ENCODE measurements around the gene TRIOBP. TPM values are rescaled to one million over a fixed set of nuclear protein-coding genes. Genes with fewer than 3 reads are reported as not detected.
"Not testable (repeated sequence)": the region's sequence is repeated elsewhere in the genome, so short reads cannot be mapped to it uniquely, and the experiment has no call there.

Gene TRIOBP
- total and polyA plus RNA-seq, 2 of the 13 experiments (the other 11 are each of a cell fraction or from before 2014, with no cell fraction given) = 6.1 to 15.4 TPM

DNA sequence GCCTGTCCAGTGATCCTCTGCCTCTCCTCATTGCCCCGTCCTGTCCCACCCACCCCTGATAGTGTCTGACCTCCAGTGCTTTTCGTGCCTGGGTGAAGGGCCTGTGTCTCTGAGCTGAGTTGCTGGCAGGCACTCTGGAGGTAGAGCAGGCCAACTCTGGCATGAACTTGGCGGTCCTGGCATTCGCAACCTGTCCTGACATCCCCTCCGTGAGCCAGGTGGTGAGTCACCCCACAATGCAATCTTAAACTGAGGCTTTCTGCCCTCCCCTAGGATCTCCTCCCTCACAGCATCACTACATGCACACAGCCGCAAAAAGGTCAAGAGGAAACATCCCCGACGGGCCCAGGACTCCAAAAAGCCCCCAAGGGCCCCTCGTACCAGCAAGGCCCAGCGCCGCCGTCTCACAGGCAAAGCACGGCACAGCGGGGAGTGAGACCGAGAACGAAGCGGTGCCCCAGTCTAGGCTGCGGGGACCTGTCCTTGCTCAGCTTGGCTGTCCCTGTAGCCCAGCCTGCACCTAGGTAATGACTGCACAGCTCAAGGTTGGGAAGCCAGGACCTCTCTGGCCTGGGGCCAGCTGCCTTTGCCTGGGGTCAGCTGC lies 5.8 kb upstream of the TRIOBP start:
- DNase-seq (ENCODE audit: low spot score) = no peak
- peaks cover 7% of the 10 kb centered on the region for H3K4me1 ChIP-seq (ENCODE audit: insufficient read depth, low read length)
- no peak for FAIRE-seq
- WGBS (ENCODE audit: low lambda C conversion rate) = 100% methylated on average over 9 of the region's 18 CpGs
- H3K79me2 ChIP-seq (ENCODE audit: insufficient read depth, low read length) = peaks cover 12% of the 10 kb centered on the region
- peaks cover 14 to 38% of the 10 kb centered on the region in 2 experiments; a peak in 4 of 5 replicates for H3K36me3 ChIP-seq (replicated peaks in 1 of 2; ENCODE audit: control insufficient read depth in 1 of 2, insufficient read depth in 2 of 2, low read length in 2 of 2)
- H4K20me1 ChIP-seq (ENCODE audit: insufficient read depth, low read length) = no peaks in the 10 kb centered on the region
- H3K27me3 ChIP-seq (ENCODE audit: control insufficient read depth in 1 of 2, insufficient read depth in 2 of 2, low read length in 2 of 2) = no peaks in the 10 kb centered on the region
- ChIA-PET POLR2A (no interaction called here), CTCF (ENCODE audit: low intra/inter-chr PET ratio, low total read pairs) (no interaction called here)
- H3K4me3 ChIP-seq (replicated peaks in 1 of 3; ENCODE audit: insufficient read depth in 1 of 3, low read depth in 2 of 3, low read length in 3 of 3) = no peak overlapping the region
- BruUV-seq (replicated peaks) = no TSS peak
- H3K9me3 ChIP-seq (ENCODE audit: low read length) = no peaks in the 10 kb centered on the region
- TF ChIP-seq ZNF768 (CRISPR knock-in tag; IDR thresholded peaks at IDR 0.05) (0 out of 2 replicates have a peak, but pooled peaks have one; percentile 9), KMT2A (CRISPR knock-in tag; IDR thresholded peaks at IDR 0.05) (no peak)
- no peak overlapping the region for H3K4me2 ChIP-seq (ENCODE audit: low read depth, low read length)
- no peak overlapping the region for H3K27ac ChIP-seq (ENCODE audit: extremely low read length, insufficient read depth, low read length)
- ATAC-seq = no peak
- intact Hi-C loops (cut with micrococcal nuclease; ENCODE audit: unreplicated experiment) = no loop called here
- in situ Hi-C loops (cut with HindIII; ENCODE audit: extremely low pct_ligation_motif_present, low pct_unique_long_range_greater_than_20kb) = no loop called here
- no peak overlapping the region for H3K9ac ChIP-seq (ENCODE audit: insufficient read depth, low read depth, low read length)
- H2AFZ ChIP-seq (ENCODE audit: low read length) = no peak overlapping the region

DNA sequence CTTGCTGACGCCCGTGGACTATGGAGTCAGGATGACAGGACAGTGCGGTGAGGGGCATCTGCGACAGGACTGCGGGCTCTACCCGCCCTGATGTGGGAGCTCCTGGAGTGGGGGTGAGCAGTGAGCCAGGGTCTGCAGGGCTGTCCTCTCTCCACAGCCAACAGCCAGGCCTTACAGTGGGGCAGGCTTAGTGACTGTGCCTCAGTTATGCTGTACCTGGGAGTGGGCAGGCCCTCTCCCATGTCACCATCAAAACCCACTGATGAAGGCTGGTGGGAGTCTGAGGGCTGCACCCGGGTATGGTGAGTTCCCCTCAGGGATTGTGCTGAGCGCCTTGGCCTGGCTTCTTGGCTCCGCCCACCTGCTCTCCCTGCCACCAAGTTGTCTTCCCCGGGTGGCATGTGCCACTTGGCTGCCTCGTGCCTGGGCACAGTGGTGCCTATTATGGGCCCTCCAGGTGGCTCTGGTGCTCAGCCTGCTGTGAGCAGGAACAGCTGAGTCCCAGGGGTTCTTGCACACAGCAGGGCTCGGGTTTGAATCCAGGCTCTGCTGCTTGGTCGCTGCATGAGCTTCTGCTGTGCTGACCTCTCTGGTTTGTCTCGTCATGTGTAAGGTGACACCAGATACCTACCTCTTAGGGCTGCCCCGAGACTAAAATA lies 4.1 kb upstream of the TRIOBP start:
- peak; percentile 62 for TF ChIP-seq AGO2 (optimal IDR thresholded peaks at IDR 0.05; ENCODE audit: low read depth, low read length)
- no peak for TF ChIP-seq MZF1 (CRISPR knock-in tag; IDR thresholded peaks at IDR 0.05; ENCODE audit: borderline replicate concordance)
- TF ChIP-seq, protein P1, sequence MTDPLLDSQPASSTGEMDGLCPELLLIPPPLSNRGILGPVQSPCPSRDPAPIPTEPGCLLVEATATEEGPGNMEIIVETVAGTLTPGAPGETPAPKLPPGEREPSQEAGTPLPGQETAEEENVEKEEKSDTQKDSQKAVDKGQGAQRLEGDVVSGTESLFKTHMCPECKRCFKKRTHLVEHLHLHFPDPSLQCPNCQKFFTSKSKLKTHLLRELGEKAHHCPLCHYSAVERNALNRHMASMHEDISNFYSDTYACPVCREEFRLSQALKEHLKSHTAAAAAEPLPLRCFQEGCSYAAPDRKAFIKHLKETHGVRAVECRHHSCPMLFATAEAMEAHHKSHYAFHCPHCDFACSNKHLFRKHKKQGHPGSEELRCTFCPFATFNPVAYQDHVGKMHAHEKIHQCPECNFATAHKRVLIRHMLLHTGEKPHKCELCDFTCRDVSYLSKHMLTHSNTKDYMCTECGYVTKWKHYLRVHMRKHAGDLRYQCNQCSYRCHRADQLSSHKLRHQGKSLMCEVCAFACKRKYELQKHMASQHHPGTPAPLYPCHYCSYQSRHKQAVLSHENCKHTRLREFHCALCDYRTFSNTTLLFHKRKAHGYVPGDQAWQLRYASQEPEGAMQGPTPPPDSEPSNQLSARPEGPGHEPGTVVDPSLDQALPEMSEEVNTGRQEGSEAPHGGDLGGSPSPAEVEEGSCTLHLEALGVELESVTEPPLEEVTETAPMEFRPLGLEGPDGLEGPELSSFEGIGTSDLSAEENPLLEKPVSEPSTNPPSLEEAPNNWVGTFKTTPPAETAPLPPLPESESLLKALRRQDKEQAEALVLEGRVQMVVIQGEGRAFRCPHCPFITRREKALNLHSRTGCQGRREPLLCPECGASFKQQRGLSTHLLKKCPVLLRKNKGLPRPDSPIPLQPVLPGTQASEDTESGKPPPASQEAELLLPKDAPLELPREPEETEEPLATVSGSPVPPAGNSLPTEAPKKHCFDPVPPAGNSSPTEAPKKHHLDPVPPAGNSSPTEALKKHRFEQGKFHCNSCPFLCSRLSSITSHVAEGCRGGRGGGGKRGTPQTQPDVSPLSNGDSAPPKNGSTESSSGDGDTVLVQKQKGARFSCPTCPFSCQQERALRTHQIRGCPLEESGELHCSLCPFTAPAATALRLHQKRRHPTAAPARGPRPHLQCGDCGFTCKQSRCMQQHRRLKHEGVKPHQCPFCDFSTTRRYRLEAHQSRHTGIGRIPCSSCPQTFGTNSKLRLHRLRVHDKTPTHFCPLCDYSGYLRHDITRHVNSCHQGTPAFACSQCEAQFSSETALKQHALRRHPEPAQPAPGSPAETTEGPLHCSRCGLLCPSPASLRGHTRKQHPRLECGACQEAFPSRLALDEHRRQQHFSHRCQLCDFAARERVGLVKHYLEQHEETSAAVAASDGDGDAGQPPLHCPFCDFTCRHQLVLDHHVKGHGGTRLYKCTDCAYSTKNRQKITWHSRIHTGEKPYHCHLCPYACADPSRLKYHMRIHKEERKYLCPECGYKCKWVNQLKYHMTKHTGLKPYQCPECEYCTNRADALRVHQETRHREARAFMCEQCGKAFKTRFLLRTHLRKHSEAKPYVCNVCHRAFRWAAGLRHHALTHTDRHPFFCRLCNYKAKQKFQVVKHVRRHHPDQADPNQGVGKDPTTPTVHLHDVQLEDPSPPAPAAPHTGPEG (CRISPR knock-in tag; IDR thresholded peaks at IDR 0.05) = no peak
- H4K20me1 ChIP-seq (ENCODE audit: insufficient read depth, low read length) = no peaks in the 10 kb centered on the region
- intact Hi-C loops (cut with micrococcal nuclease; ENCODE audit: unreplicated experiment) (no loop called here), in situ Hi-C loops (cut with HindIII; ENCODE audit: extremely low pct_ligation_motif_present, low pct_unique_long_range_greater_than_20kb) (no loop called here)
- DNase-seq (ENCODE audit: low spot score) (no peak), ATAC-seq (no peak), FAIRE-seq (no peak)
- no TSS peak for BruUV-seq (replicated peaks)
- H3K4me3 ChIP-seq (replicated peaks in 1 of 3; ENCODE audit: insufficient read depth in 1 of 3, low read depth in 2 of 3, low read length in 3 of 3) = no peak overlapping the region
- H3K4me1 ChIP-seq (ENCODE audit: insufficient read depth, low read length) = peaks cover under 1% of the 10 kb centered on the region; the same call in 1 of the 2 replicates
- WGBS (ENCODE audit: low lambda C conversion rate) = 87% methylated on average over 3 of the region's 15 CpGs
- no peak overlapping the region for H3K9ac ChIP-seq (ENCODE audit: insufficient read depth, low read depth, low read length)
- ChIA-PET POLR2A (no interaction called here), CTCF (ENCODE audit: low intra/inter-chr PET ratio, low total read pairs) (no interaction called here)
- H2AFZ ChIP-seq (ENCODE audit: low read length) = no peak overlapping the region
- no peaks in the 10 kb centered on the region for H3K27me3 ChIP-seq (ENCODE audit: control insufficient read depth in 1 of 2, insufficient read depth in 2 of 2, low read length in 2 of 2)
- peaks cover under 1% of the 10 kb centered on the region for H3K79me2 ChIP-seq (ENCODE audit: insufficient read depth, low read length)
- H3K36me3 ChIP-seq (replicated peaks in 1 of 2; ENCODE audit: control insufficient read depth in 1 of 2, insufficient read depth in 2 of 2, low read length in 2 of 2) = peaks cover 14 to 38% of the 10 kb centered on the region in 2 experiments; a peak in 4 of 5 replicates
- H3K4me2 ChIP-seq (ENCODE audit: low read depth, low read length) = no peak overlapping the region
- no peaks in the 10 kb centered on the region for H3K9me3 ChIP-seq (ENCODE audit: low read length)
- no peak overlapping the region for H3K27ac ChIP-seq (ENCODE audit: extremely low read length, insufficient read depth, low read length)

DNA sequence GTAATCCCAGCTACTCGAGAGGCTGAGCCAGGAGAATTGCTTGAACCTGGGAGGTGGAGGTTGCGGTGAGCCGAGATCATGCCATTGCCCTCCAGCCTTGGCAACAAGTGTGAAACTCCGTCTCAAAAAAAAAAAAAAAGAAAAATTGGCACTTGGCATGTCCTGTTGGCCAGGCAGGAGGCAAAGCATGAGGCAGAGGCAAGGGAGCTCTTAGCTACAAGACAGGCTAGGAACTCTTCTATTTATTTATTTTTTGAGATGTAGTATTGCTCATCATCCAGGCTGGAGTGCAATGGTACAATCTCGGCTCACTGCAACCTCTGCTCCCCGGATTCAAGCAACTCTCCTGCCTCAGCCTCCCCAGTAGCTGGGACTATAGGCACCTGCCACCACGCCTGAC lies 2.7 kb upstream of the TRIOBP start:
- H3K4me1 ChIP-seq (ENCODE audit: insufficient read depth, low read length); H3K4me2 ChIP-seq (ENCODE audit: low read depth, low read length); H2AFZ ChIP-seq (ENCODE audit: low read length); ATAC-seq; H3K4me3 ChIP-seq (replicated peaks in 1 of 3; ENCODE audit: insufficient read depth in 1 of 3, low read depth in 2 of 3, low read length in 3 of 3); intact Hi-C loops (cut with micrococcal nuclease; ENCODE audit: unreplicated experiment); H3K27me3 ChIP-seq (ENCODE audit: control insufficient read depth in 1 of 2, insufficient read depth in 2 of 2, low read length in 2 of 2); CTCF ChIA-PET (ENCODE audit: low intra/inter-chr PET ratio, low total read pairs); H3K9me3 ChIP-seq (ENCODE audit: low read length); POLR2A ChIA-PET; BruUV-seq (replicated peaks); DNase-seq (ENCODE audit: low spot score); H3K79me2 ChIP-seq (ENCODE audit: insufficient read depth, low read length); in situ Hi-C loops (cut with HindIII; ENCODE audit: extremely low pct_ligation_motif_present, low pct_unique_long_range_greater_than_20kb); H4K20me1 ChIP-seq (ENCODE audit: insufficient read depth, low read length); H3K9ac ChIP-seq (ENCODE audit: insufficient read depth, low read depth, low read length); H3K27ac ChIP-seq (ENCODE audit: extremely low read length, insufficient read depth, low read length); FAIRE-seq: not testable (repeated sequence)
- peaks cover 9 to 27% of the 10 kb centered on the region in 2 experiments; a peak in 4 of 5 replicates for H3K36me3 ChIP-seq (replicated peaks in 1 of 2; ENCODE audit: control insufficient read depth in 1 of 2, insufficient read depth in 2 of 2, low read length in 2 of 2)
- WGBS (ENCODE audit: low lambda C conversion rate) = 94% methylated on average over 7 of the region's 7 CpGs
